Measurements from ENCODE around the gene TMEM126A.
"Not testable (repeated sequence)": the region's sequence is repeated elsewhere in the genome, so short reads cannot be mapped to it uniquely, and the experiment has no call there.

TMEM126A gene

GRCh38 chr11:85661972-85662664 is 14.4 kb downstream of the TMEM126A start:
- DNase-seq, result no peak

- no peak for DNase-seq
Observed at GRCh38 chr11:85663080-85663752, 15.4 kb downstream of the TMEM126A start.

DNA sequence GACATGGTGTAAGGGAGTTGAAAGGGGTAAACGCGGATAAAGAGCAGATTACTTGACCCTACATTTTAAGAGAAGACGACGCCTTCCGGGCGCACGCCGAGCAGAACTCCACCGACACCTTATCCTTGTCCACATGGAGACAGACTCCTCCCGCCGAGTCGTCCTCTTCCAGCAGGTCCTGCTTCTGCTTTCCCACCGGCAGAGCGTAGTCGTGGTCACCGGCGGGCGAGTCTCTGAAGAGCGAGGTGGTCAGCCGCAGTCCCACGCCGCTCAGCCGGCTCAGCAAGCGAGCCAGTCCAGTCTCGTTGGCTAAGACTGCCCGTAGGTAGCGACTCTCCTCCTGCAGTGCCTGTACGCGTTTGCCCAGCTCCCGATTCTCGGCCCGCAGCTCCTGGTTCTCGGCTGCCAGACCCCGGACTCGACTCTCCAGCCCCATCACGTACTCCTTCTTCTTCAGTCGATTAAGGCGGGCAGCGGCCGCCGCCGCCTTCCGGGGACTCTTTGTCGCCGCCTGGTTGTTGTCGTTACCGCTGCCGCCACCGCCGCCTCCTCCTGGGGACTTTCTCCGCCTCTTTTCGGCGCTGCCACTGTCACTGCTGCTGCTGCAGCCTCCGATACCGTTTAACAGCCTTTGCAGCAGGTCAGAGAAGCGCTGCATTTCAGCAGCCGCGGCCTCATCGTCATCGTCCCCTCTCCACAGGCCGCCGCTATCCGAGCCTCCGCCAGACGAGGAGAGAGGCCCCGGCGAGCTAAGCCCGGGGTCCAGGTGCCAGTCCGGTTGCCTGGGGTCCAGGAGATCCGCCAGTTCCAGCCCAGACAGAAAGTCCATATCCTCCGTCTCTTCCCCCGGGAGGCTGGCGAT is 16.2 kb downstream of the TMEM126A start:
- no peak for DNase-seq

GRCh38 chr11:85664615-85665481 is 17.1 kb downstream of the TMEM126A start, which contains the start of gene CREBZF:
Gene CREBZF, minus strand, starts transcription at chr11:85665129. Its CDS starts 254 bp downstream, at chr11:85664875.
- peak; percentile 64 for DNase-seq

- no peak for DNase-seq
Observed at GRCh38 chr11:85665733-85666132, 18.0 kb downstream of the TMEM126A start.

DNA sequence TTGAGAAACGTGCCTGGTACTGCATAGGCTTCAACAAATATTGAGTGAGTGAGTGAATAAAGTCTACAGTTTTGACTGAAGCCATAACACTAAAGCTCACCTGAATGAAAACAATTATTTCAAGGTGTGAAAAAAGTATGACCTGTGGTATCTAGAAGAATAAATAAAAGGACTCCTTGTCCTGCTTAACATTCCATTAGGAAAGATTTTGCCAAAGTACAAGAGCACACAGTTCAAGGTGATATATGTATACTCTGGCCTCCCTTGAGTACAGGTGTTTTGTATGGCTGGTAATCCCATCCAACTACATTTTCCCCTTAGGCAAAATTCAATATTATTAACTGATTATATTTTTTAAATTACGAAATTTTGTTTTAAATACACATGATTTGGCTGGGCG is 18.9 kb downstream of the TMEM126A start:
- no peak for DNase-seq

DNA sequence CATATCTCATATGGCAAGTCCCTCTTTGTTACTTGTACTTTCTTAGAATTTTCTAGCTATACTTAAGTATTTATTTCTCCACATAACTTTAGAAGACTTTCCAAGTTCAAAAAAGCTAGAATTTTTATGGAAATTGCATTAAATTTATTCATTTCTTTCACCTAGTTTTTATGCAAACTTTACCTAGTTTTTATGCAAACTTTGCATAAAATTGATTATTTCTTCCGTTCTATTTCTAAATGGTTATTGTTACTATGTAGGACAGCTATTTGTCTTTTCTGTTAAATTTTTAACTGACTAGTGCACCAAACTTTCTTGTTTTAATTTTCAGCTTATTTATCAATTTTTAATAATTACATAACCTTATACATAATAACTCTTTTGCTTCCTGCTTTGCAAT is 20.4 kb downstream of the TMEM126A start:
- no peak for DNase-seq

GRCh38 chr11:85670949-85671663 is 23.3 kb downstream of the TMEM126A start:
- not testable (repeated sequence) for DNase-seq

GRCh38 chr11:85672105-85672902 is 24.5 kb downstream of the TMEM126A start:
- no peak for DNase-seq

- DNase-seq, result no peak
Observed at GRCh38 chr11:85673393-85673792, 25.6 kb downstream of the TMEM126A start.

DNA sequence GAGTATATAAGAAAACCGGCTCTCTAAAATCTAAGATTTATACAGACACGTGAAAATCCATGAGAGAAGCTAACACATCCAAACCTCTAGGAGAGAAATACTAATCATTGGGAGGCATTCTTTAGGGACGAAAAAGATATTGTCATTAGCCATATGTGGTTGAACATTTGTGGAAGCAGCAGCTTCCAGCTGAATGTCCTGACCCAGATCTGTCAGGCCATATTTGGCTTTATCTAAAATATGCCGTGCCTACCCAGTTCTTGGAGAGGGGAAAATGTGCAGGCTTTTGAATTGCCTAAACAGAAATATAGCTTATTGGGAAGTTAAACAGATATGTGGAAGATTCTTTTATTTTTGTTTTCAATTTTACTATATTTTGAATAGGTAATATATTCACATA is 31.8 kb downstream of the TMEM126A start:
- no peak for DNase-seq

- no peak for DNase-seq
Observed at GRCh38 chr11:85680897-85681296, 33.1 kb downstream of the TMEM126A start.

DNA sequence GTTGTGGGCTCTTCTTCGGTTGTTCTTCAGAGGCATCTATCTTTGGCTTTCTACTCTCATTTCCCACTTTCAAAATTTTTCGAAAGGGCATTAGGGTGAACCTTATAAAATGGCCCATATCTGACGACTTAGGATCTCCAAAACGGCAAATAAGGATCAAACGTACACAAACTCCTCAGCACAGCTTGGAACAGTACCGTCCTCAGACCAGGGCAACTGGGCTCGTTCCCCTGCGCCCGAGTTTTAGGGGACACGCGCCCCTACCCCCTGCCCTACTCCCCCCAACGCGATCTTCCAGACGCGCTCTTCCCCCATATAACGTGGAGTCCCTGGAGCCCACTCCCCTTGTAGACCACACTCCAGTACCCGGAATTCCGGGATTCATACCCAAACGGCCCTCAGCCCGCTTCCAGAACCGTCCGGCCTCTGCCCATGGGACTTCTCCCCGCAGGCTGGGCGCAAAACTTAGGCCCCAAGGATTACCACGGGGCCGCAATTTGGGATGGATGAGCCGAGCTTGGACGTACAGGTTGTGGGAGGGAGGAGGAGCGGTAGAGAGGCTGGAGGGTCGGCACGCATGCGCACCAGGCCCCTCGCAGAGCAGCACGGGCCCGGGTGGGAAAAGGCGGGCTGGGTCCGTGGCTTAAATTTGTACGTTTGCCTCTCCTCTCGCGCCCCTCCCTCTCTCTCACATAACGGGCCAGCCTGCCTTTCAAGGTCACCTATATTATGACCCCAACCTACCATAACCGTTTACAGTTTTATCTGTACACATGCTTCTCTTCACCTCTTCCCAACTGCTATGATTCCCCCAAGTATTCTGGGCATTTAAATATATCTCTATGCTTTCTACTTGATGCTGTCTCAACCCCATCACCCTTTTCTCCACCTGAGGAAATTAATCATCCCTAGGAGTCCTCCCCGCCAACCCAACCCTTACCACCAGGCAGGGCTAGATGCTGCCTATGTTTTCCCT is 34.9 kb downstream of the TMEM126A start:
- no peak for DNase-seq

GRCh38 chr11:85685125-85685819 is 37.5 kb downstream of the TMEM126A start:
- no peak for DNase-seq

DNA sequence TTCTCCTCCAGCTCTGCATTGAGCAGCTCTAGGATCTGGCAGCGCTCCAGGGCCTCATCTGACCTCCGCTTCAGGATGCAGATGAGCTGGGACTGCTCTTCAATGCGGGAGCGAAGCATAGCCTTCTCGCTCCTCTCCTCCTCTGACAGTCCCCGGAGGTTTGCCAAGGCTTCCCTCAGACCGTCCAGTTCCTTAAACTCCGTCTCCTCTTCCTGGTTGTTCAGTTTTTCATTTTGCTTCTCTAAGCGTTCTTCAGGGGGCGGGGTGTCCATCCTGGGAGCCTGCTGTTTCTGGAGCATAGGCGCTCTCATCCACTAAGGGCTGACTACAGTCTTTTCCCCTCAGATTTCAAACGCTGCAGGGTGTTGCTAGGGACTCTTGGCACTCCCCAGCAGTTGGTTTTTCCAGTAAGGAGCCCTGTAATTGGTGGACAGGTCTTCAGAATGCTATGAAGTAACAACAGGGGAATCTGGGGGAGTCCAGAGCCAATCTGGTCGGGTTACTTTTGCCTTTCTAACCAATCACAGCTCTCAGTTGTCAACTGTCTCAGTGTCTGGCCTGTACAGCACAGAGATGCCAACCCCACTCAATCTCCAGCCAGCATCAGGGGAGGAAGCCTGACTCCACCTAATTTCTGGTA is 38.2 kb downstream of the TMEM126A start, which contains the start of gene CCDC89:
CCDC89 (minus strand) TSS at position 376 of the 640 bp plus-strand sequence; CDS start at position 311, 65 bp downstream.
- no peak for DNase-seq

GRCh38 chr11:85694385-85694980 is 46.7 kb downstream of the TMEM126A start:
- DNase-seq, result no peak

GRCh38 chr11:85695546-85695945 is 47.8 kb downstream of the TMEM126A start:
- no peak for DNase-seq

- DNase-seq, result no peak
Observed at GRCh38 chr11:85697747-85698146, 50.0 kb downstream of the TMEM126A start.

Measured in SIG-M5 (cell line).